GM12801 (cell line): ENCODE results near the gene MECP2.

Experiments used
- TF ChIP-seq, protein P1 (sequence below): IDR thresholded peaks from one replicate; pipeline ENCODE4 v1.5.1; 2011; ENCODE audit warnings: control low read depth; ENCODE audit not compliant: insufficient read length; ENCODE audit errors: extremely low read depth

MECP2 gene

GRCh38 chrX:154059729-154060245, 37.7 kb downstream of the MECP2 start:
- TF ChIP-seq, protein P1, sequence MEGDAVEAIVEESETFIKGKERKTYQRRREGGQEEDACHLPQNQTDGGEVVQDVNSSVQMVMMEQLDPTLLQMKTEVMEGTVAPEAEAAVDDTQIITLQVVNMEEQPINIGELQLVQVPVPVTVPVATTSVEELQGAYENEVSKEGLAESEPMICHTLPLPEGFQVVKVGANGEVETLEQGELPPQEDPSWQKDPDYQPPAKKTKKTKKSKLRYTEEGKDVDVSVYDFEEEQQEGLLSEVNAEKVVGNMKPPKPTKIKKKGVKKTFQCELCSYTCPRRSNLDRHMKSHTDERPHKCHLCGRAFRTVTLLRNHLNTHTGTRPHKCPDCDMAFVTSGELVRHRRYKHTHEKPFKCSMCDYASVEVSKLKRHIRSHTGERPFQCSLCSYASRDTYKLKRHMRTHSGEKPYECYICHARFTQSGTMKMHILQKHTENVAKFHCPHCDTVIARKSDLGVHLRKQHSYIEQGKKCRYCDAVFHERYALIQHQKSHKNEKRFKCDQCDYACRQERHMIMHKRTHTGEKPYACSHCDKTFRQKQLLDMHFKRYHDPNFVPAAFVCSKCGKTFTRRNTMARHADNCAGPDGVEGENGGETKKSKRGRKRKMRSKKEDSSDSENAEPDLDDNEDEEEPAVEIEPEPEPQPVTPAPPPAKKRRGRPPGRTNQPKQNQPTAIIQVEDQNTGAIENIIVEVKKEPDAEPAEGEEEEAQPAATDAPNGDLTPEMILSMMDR, result no peak

DNA sequence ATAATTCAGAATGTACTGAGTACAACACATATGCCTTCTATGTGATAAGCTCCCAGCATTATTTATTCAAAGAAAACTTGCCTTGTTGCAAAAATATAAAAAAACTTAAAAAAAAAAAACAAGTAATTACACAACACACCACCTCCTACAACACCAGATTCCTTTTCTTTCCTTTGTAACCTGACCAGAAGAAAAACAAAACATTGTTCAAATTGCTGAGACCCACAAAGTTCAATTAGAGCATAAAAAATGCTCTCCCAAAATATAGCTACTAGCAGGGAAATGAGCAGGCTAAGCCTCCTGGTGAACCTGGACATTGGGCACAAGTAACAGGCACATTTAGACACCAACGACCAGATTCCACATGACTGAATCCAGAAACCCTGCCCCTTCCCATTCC, 38.3 kb downstream of the MECP2 start:
- TF ChIP-seq, protein P1, result no peak

DNA sequence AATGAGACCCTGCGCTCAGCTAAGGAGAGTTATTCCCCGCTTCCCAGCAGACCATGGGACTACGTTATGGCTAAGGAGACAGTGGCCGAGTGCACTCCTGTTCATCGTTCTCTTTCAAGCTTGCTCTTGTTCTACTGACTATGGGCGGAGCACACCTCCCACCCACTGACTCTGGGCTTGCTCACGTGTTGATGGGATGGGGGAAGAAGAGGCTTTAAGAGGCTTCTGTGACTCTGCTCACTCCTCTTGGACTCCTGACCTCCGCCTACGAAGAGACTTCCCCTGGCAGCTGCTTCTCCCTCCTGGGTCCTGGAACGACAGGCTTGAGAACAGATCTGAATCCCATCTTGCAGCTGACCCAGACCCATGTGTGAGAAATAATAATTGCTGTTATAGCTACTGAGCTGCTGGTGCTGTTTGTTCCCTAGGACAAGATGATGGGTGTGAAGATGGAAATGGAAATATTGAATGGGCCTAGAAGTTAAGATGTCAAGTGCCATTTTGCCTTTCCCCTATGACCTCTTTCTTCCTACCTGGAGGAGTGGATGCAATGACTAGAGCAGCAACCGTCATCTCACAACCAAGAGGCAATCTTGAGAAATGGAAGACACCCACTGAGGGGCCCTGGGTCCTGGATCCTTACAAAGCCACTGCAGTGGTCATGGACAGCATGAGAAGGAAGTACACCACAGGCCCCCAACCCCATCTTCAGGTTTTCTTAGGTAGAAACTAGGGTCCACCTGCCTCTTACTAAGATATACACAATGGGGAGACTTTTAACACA, 39.1 kb downstream of the MECP2 start:
- TF ChIP-seq, protein P1, result no peak

DNA sequence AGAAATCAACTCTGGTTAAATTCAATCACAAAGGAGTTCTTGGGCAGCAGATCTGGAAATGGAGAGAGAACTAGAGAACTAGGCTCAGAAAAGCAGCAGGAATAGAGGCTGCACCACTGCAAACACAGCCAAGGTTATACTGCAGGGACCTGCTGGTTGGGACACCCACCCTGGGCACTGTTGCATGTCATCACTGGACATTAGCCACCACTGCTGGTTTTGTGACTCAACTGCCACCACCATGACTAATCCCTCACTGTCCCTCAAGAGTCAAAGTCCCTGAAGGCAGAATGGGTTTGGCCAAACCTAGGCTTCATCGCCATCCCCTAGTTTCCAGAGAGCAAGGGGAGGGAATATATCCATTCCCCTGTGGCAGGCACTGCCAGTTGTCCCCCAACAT, 39.7 kb downstream of the MECP2 start:
- TF ChIP-seq, protein P1, result no peak

- TF ChIP-seq, protein P1, result no peak
Observed at GRCh38 chrX:154056770-154057241, 40.7 kb downstream of the MECP2 start.

- TF ChIP-seq, protein P1, result no peak
Observed at GRCh38 chrX:154051201-154051810, 46.2 kb downstream of the MECP2 start.

GRCh38 chrX:154050113-154050495, 47.4 kb downstream of the MECP2 start:
- TF ChIP-seq, protein P1, result no peak
